GM18870 (cell line): ENCODE measurements around the gene STK39.
"Not testable (repeated sequence)": the region's sequence is repeated elsewhere in the genome, so short reads cannot be mapped to it uniquely, and the experiment has no call there.

Experiments
- ATAC-seq: cut with Tn5 transposase; IDR thresholded peaks from one replicate; pipeline ENCODE4 v1.9.1; 2021; ENCODE audit warnings: moderate library complexity; ENCODE audit not compliant: unreplicated experiment

STK39 gene

DNA sequence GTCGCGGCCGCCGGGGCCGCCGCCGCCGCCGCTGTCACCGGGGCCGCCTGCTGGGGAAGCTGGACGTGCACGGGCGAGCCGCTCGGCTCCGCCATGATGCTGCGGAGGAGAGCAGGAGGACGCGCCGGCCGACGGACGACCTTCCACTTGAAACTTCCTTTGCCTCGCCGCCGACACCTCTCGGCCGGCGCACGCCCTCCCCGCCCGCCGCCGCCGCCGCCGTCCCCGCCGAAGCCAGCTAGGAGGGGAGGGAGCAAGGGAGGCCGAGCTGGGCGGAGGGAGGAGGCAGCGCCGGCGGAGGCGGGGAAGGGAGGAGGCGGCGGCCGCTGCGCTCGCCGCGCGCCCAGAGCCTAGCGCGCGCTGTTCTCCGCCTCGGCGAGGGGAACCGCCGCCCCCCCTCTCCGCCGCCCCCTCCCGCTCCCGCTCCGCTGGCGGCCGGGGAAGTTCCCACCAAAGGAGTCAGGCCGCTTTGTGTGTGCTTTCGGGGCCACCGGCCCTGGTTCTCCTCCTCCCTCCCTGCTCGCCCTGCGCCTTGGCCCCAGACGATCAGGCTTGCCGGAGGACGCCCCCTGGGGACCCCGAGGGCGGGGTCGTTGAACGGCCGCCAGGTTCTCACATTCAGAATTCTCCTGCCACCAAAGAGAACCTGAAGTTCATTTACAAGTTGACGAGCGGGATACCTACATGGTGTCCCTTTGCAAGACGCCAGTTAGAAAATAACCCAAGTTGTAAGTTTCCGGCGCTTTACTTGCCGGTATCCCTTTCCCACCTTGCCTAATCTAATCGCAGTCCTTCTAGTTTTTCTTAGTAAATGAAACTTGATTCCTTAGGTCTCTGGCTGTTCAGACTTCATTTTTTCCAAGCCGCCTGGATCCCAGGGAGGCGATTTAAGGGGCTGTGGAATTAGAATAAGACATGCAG lies at the start of gene STK39:
TSS of gene STK39 (minus strand) at position 255 of the 921 bp plus-strand sequence. CDS start at position 95, 160 bp downstream.
- peak; percentile 46 for ATAC-seq

DNA sequence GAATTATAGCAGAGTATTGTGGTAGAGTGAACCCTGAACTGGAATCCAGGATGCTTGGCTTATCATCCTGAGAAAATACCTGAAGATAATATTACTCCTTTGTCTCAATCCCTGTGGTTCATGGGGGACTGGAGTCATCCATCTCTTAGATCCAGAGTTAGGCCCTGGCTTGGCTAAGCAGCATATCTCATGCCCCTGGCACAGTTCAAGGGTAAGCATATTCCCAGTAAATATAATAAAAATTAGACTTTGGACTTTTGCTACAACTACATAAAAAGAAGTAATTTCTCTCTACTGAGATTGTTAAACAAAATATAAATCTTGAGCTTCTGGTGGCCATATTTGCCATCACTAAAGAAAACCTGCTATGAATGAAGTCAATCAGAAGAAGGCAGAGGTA lies 47.7 kb upstream of the STK39 start:
- ATAC-seq = no peak

DNA sequence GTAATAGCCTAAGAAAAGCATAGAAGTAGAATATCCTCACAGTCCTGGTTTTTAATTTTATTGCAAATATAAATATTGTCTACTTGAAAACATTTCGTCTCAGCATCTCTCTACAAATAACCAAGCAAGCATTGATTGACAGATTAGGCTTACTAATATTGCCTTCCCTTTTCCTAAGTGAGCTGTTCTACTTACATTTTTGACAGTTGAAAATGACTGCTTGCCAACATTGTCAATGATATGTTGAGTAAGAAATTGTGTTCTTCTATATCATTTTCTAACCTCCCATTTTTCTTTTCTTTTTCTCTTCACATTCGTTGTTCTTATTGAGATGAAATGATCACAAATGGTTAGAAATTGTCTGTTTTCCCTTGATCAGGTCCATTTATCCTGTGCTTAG lies 47.0 kb upstream of the STK39 start:
- no peak for ATAC-seq

DNA sequence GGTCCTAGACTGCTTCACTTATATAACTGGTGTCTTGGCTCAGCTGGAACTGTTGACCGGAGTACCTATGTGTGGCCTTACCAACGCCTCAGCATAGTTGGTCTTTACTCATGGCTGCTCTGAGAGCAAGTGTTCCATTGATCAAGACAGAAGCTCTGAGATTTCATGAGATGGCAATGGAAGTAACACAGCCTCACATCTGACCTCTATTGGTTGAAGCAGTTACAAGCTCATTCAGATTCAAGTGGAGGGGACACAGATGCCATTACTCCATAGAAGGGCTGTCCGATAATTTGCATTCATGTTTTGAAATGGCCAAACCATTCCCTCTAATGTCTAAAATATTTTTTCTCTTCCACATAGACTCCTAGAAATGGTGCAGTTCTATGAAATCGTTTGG lies 46.4 kb upstream of the STK39 start:
- no peak for ATAC-seq

DNA sequence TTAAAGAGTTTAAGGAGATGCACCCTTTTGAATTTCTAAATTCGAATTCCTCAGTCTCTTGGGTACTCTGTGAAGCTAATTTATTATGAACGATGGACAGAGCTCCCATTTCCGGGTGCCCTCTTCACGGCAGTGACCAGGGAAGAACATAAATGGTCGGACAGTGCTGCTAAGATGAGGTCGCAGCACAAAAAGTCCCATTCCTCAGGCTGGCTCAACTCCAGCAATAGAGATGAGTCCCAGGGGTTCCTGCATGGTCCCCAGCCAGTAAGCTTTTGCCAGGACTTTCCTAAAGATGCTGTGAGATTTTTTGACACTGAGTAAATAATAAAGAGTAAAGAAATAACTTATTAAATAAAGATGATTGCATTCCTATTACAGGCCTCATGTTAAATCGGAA lies 43.0 kb upstream of the STK39 start:
- no peak for ATAC-seq

DNA sequence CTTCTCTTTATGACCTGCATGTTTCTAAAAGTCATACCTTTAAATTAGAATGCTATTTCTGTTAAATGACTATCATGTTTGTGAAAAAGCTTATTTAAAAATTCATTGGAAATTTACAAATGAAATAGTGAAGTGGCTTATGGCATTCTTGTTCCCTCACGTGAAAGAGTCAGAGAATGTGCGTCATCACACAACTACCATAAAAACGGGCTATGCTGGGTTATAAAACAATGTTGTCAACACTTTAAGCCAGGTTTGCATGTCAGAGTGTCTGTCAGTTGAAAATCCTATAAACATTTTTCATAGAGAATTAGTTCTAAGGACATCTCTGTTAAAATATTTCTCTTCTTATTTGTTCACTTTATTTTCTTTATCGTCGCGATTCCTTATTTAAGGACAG lies 42.5 kb upstream of the STK39 start:
- no peak for ATAC-seq

DNA sequence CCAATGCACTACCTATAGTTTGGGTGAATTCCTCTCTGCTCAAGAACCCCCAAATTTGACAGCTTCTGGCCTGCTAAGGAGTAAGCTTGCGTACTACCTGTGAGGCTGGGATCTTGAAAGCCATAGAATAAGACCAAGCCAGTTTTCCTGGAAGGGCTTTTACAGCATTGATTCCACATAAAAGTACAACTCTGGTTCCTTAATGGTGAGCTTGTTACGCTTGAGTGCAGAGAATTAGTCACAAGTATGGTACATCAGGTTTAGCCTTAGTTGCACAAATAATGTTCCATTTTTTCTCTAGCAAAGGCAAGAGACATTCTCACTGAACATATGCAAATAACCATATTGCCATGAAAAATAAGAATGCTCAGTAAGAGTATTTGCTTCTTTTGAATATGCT lies 39.1 kb upstream of the STK39 start:
- no peak for ATAC-seq

DNA sequence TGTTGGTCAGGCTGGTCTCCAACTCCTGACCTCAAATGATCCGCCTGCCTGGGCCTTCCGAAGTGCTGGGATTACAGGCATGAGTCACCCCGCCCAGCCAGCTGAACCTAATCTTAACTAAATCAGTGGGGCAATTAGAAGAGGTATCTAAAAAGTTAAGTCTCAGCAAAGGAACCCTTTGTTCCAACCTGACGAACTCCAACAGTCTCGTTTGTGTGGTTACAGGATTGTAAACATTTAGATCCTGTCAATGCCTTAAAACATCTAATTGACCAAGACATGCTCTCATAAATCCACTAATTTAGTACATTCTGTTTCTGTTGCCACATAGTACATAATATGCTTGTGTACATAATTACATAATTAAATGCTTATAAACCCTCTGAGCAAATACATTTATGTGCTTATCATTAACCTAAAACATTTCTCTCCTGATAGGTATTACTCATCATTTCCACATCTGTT lies 31.1 kb upstream of the STK39 start:
- ATAC-seq = no peak

DNA sequence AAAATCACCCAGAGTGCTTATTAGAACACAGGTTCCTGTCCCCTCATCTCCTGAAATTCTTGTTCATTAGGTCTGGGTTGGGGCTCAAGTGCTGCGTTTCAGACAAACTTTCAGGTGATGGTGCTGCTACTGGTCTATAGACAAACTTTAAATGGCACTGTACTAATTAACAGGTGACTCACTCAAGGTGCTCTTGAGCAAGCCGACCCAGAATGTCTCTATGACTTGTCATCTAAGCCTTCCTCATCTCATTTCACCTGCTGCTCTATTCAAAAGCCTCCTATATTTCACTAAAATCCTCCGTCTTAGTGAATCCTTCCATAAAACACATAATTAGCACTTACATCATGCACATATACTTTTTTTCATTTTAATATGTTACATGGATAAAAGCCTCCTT lies 29.9 kb upstream of the STK39 start:
- no peak for ATAC-seq

DNA sequence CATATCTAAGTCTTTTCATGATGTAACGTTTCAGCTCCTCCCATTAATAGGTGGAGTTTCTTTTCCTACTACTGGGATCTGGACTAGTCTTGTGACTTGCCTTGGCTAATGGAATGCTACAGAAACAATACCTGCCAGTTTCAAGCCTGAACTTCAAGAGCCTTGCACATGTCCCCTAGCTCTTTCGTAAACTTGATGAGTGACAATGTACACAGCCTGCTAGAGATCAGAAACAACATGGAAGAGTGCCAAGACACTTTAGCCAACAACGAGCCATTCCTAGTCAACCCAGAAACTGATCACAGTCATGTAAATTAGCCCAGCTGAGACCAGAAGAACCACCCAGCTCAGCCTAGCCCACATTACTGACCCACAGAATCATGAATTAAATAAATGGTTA lies 24.8 kb upstream of the STK39 start:
- no peak for ATAC-seq

DNA sequence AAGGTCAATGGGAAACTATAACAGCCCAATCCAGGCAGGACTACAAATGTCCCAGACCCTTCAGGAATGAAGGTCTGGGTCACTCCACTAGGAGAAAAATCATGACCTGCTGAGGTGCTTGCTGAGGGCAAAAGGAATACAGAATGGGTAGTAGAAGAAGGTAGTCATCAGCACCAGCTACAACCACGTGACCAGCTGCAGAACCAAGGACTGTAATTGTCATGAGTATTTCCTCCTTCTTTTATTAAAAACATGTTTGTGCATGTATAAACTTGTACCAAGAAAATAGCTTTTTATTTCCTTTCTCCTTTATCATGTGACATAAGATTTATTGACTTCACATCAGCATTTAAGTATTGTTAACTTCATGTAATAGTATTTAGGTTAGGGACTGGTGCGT lies 15.5 kb upstream of the STK39 start:
- not testable (repeated sequence) for ATAC-seq

DNA sequence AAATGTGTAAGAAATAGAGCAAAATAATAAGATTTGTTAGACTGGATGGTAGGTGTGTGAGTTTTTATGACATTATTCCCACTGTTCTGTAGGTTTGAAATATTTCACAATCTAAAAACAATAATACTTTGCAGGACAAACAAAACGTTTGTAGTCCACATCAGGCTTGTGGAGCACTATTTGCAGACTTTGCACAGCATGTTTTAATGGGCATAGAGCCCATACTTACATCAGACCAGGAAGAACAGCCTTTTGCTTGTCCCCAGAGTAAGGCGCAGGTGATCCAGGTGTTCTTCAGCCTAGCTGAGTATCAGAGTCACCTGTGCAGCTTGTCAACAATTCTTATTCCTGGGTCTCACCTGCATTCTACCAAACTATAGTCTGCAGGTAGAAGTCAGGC lies 9.1 kb upstream of the STK39 start:
- no peak for ATAC-seq

DNA sequence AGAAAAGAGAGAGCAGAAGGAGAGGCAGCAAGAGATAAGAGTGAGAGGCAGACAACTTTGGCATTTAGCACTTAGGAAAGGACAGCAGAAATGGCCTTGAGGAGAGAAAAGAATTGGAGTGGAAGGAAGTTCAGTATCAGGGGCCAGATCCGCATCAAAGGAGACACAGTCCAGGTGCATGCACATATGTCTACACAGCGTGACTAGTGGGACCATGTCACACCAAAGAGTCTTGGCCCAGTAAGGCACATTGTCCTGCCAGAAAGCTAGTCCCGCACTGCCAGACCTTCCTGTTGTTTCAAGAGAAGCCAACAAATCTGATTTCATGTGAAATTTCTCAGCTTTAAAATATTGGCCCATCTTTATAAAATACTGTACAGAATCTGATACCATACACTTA lies 8.5 kb upstream of the STK39 start:
- ATAC-seq = no peak

DNA sequence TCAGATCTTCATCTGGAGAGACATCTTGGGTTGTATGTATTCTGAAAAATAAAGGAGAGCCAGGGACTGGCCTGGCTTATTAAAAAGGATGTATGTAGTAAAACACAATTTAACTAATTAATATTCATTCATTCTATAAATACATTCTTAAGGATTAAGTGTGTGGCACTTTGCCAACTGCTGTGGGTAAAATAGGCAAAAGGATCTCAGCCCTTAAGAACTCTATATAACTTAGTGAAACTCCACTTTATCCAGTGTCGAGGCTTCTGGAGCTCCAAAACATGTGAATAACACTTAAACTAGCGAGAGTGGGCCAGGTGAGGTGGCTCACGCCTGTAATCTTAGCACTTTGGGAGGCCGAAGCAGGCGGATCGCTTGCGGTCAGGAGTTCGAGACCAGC lies 7.7 kb upstream of the STK39 start:
- ATAC-seq = no peak

DNA sequence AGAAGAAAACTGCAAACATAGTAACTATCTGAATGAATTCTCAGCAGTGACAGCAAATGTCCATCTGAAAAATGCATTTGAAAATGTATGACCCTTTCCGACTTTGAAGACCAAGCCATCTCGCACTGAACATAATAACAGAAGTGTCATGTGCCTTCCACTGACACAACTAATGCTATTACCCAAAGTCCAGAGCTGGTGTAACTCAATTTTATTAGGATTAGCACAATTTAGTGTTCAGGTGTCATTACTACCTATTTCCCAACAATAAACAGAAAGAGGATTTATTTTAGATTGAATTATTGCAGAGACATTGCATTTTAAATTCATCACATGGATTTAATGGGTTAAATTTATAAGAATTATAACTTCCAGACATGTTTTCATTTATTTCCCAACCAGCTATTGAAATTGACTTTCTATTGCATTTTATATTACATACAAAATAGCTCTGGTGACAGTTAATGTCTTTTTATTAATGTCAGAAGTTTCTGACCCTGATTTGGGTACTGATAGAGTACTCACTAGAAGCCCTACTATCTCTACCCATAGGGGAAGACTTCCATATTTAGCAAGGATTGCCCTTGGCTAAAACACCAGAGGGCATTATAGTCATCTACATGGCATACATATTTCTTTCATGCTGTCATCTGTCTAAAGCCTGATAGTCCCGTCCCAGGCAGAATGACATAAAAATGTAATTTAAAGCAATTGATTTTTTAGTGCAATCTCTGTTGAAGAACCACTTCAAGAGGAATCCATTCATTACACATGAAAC lies 7.0 kb upstream of the STK39 start:
- ATAC-seq = no peak

DNA sequence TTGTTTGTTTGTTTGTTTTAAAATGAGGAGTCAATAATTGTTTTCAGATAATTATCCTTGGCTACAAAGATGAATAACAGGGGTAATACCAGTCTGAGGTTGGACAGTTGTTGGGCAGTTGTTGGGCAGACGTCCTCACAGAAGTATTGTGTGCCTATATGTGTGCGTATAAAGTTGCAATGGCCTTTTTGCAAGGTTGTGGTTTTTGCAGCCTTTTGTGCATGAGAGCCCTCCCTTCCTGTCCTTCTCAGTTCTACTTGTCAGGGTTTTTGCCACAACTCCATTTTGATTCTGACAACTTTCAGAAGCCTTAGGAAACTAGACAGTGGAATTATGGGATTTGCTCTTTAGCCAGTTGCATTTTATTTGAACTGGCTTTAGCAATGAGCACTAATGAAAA lies 6.0 kb upstream of the STK39 start:
- ATAC-seq = no peak

DNA sequence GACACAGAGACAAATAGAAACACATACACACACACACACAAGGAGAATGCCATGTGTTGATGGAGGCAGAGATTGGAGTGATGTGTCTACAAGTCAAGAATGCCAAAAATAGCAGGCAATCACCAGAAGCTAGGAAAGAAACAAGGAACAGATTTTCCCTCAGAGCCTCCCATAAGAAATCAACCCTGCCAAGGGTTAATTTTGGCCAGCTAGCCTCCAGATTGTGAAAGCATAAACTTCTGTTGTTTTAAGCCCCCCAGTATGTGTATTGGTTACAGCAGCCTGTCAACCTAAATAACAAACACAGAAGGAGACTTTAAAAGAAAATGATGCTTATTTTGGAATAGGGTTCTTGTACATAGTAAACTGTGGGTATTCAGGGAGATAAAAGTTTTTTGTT lies 5.6 kb upstream of the STK39 start:
- no peak for ATAC-seq

DNA sequence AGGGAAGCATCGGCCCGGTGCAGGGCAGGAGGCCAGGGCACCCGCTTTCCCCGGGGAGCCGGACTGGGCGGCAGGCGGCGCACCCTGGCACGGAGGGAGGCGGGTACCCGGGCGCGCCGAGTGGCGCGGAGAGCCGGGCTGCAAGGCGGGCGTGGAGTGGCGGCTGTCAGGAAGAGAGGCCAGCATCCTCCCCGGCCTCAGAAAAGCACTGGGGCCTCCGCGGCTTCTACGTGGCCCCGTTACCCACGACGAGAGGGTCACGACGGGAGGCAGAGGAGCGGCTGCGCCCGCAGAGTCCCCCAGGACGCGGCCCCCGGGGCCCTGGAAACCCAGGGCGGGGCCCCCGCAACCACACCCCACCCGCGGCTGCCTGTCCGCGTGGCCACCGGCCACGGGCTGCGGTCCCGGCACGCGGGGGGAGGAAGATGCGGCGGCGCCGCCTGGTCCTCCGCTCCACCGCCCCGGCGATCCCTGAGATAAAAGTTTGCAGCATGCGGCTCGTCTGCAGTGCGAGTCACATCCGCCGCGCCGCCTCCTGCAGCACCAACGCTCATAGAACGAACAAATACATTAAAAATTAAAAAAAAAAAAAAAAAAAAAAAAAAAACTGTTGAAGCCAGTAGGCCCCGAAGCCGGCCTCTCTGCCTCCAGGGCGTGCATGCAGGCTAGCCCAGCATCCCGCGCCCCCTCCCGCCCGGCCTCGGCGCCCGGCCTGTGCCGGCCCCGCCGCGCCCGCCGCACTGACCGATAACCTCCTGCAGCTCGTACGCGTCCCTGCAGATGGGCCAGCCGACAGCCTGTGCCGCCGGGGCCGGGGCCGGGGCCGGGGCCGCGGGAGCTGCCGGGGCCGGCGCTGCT lies 683 bp downstream of the STK39 start:
- peak; percentile 49 for ATAC-seq

DNA sequence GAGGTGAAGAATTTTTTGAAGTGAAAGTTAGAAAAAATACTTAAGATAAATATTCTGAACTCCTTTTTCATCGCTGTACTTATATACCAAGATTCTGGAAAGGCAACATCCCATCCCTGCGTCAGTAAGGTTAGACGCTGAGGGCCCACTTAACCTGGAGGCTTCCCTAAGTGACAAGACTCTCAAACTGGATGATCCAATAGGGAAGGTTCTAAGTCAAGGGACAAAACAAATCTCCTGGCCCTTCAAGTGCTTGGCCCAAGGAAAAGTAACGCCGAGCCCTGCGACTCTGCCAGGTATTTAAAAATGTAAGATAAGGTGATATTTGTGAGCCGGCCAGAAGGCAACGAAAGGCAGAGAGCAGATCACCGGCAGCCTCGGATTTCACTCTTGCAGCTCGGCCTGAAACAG lies 1.3 kb downstream of the STK39 start:
- ATAC-seq = no peak

DNA sequence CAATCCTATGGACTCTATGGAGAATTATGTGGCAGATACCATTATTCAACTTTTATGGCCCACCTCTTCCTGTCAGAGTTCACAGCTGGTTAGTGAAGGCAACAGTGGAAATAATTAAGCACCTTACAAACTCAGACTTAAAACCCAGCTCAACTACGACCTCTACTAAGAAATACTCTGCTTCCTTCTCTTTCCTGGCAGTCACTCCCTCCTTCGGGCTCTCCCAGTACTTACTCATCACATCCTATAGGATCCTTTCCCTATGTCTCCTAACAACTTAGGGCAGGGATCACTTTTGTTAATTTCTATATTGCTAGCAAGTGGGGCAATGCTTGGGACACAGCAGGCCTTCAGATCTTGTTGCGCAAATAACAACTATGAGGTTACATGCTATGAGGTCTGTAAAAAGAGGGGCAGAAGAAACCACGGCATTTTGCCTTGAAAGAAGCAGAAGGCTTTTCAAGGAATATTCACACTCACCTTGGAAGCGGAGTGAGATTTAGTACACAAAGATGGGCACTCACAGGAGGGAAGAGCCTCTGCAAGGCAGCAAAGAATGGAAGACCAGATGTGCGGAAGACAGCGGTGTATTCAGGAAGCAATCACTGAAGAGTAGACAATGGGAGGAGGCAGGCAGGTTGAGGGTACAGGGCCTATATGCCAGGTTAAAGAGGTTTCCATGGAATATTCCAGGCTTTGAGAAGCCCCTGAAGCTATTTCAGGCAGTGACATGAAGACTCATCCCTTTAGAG lies 2.1 kb downstream of the STK39 start:
- no peak for ATAC-seq
